ENCODE results near the gene MMAB. TPM values are rescaled to one million over a fixed set of nuclear protein-coding genes. Genes with fewer than 3 reads are reported as not detected.

Gene MMAB
- total RNA-seq, 2 experiments from 2014 or later = 35.4 to 40.9 TPM

GRCh38 chr12:109532721-109533486 lies 40.4 kb downstream of the MMAB start:
- no peak overlapping the region for H3K27ac Mint-ChIP-seq
- no peak for ATAC-seq
- no peak for DNase-seq
- no peak overlapping the region for H3K4me3 Mint-ChIP-seq
- no peaks in the 10 kb centered on the region for H3K27me3 Mint-ChIP-seq
- CTCF ChIA-PET = no interaction called here
- H3K36me3 Mint-ChIP-seq = no peaks in the 10 kb centered on the region
- no peaks in the 10 kb centered on the region for H3K9me3 Mint-ChIP-seq (ENCODE audit: low read depth)
- H3K4me1 Mint-ChIP-seq = no peaks in the 10 kb centered on the region

DNA sequence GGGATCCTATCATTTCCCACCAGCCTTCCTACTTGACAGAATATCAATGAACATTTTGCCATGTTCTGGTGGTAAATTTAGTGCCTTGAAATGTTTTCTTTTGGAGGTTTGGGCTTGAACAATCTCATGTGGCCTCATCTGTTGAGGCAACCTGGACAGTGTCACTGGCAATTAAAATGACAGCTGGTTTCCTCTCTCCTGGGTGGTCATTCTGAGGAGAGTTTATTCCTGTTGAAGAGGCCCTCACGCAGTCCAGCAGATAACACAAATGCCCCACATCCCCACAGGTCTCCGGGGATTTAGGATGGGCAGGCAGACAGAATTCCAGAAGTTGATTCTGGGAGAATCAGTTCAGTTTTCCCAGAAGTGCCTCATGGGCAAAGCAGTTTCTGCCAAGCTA lies 41.9 kb downstream of the MMAB start:
- H3K27ac Mint-ChIP-seq = no peak overlapping the region

GRCh38 chr12:109529691-109530640 lies 43.3 kb downstream of the MMAB start:
- CTCF ChIA-PET = interaction anchor here (1.2 to 1.6 kb wide), 2 partner anchors 11 to 67 kb away, joined by 3 read pairs; no protein-coding TSS in a partner anchor
- ATAC-seq = no peak

More for the DNA sequence above, 41.9 kb downstream of the MMAB start:
- Mint-ChIP-seq H3K27me3 (no peaks in the 10 kb centered on the region), H3K4me1 (no peaks in the 10 kb centered on the region), H3K36me3 (no peaks in the 10 kb centered on the region), H3K9me3 (ENCODE audit: low read depth) (no peaks in the 10 kb centered on the region), H3K4me3 (no peak overlapping the region)
- ATAC-seq (no peak), DNase-seq (no peak)
- CTCF ChIA-PET = no interaction called here

DNA sequence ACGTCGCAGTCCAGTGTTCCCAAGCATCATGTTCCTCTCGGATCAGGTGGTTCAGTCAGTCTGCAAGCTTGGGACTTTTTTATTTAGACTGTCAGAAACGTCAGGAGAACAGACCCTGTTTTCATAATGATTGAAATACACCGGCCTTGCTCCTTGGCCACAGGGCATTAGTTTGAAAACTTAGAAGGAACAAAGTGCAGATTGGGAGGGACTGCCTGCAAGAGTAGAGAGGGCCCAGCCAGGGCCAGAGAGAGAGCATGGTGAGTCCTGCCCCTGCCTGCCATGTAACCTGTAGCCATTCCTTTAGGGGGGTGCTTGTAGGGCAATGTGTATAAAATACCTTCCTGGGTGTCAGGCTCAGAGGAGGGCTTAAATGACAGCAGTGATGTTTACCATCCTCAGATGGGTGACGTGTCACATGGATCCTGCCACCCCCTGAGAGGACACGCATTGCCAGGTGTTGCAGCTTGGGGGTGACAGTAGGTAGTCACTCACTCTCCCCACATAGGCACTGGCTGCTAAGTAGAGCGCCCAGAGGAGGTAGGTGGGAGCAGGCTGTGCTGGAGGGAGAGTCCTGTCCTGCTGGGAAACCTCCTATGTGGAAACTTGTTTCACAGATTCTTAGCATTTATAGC lies 45.7 kb downstream of the MMAB start:
- Mint-ChIP-seq H3K4me1 (no peaks in the 10 kb centered on the region), H3K27me3 (no peaks in the 10 kb centered on the region), H3K9me3 (ENCODE audit: low read depth) (no peaks in the 10 kb centered on the region), H3K27ac (no peak overlapping the region), H3K4me3 (no peak overlapping the region), H3K36me3 (no peaks in the 10 kb centered on the region)
- CTCF ChIA-PET = no interaction called here
- no peak for ATAC-seq
- no peak for DNase-seq

More at GRCh38 chr12:109529691-109530640, 43.3 kb downstream of the MMAB start:
- no peaks in the 10 kb centered on the region for H3K9me3 Mint-ChIP-seq (ENCODE audit: low read depth)
- no peak overlapping the region for H3K27ac Mint-ChIP-seq
- H3K27me3 Mint-ChIP-seq = no peaks in the 10 kb centered on the region
- H3K4me3 Mint-ChIP-seq = no peak overlapping the region
- no peaks in the 10 kb centered on the region for H3K4me1 Mint-ChIP-seq
- no peaks in the 10 kb centered on the region for H3K36me3 Mint-ChIP-seq
- no peak for DNase-seq

DNA sequence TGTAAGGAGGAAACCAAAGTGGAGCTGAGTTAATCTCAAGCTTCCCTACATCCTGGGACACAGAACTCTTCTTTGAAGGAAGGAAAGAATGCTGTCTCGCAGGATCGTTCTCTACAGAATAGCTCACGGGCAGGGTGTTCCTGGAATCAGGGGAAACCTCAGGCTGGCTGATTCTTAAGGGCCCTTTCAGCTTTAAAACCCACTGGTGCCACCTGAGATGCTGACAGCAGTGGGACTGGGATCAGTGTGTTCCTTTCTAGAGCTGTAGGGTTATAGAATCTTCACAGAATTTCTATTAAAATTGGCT lies 48.1 kb downstream of the MMAB start:
- CTCF ChIA-PET = interaction anchor here (1.5 kb wide), 1 partner anchor 189 kb away, joined by 3 read pairs; no protein-coding TSS in a partner anchor
- H3K36me3 Mint-ChIP-seq = peaks cover 2% of the 10 kb centered on the region
- H3K9me3 Mint-ChIP-seq (ENCODE audit: low read depth) = no peaks in the 10 kb centered on the region
- ATAC-seq (no peak), DNase-seq (no peak)
- H3K4me3 Mint-ChIP-seq = no peak overlapping the region
- no peak overlapping the region for H3K27ac Mint-ChIP-seq
- no peaks in the 10 kb centered on the region for H3K27me3 Mint-ChIP-seq
- no peaks in the 10 kb centered on the region for H3K4me1 Mint-ChIP-seq

- Mint-ChIP-seq H3K4me1 (no peaks in the 10 kb centered on the region), H3K4me3 (no peak overlapping the region), H3K9me3 (ENCODE audit: low read depth) (no peaks in the 10 kb centered on the region), H3K27me3 (no peaks in the 10 kb centered on the region), H3K27ac (no peak overlapping the region), H3K36me3 (peaks cover 2% of the 10 kb centered on the region)
- ATAC-seq = no peak
- DNase-seq = no peak
- CTCF ChIA-PET = interaction anchor here (0.9 to 1.5 kb wide), 3 partner anchors 28 to 190 kb away, joined by 3 to 4 read pairs (median 3); no protein-coding TSS in a partner anchor
These were observed 48.6 kb downstream of the MMAB start for GRCh38 chr12:109524466-109525278.

DNA sequence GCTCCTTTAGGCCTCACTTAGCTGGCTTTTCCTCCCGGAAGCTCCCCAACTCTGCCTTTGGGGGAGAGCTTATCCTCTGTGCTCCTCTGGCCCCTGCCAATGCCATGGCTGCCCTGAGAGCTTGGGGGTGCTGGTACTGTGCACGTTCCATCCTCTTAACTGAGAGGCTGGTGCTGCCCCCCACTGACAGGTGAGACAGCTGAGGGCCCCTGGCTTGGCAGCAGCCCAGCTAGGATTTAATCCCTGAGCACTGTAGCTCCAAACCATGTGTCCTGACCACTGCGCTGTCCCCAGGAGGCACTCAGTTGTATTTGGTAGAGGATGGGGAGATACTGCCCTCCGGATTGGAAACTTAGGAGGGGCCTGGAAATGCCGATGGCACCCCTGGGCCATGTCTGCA lies 49.8 kb downstream of the MMAB start:
- no peak overlapping the region for H3K27ac Mint-ChIP-seq
- DNase-seq (no peak), ATAC-seq (no peak)
- CTCF ChIA-PET = interaction anchor here (0.9 to 1.5 kb wide), 2 partner anchors 29 to 74 kb away, joined by 3 to 4 read pairs; no protein-coding TSS in a partner anchor
- H3K4me1 Mint-ChIP-seq = peaks cover 2% of the 10 kb centered on the region
- peaks cover 6% of the 10 kb centered on the region for H3K36me3 Mint-ChIP-seq
- no peaks in the 10 kb centered on the region for H3K9me3 Mint-ChIP-seq (ENCODE audit: low read depth)
- H3K4me3 Mint-ChIP-seq = no peak overlapping the region
- no peaks in the 10 kb centered on the region for H3K27me3 Mint-ChIP-seq

DNA sequence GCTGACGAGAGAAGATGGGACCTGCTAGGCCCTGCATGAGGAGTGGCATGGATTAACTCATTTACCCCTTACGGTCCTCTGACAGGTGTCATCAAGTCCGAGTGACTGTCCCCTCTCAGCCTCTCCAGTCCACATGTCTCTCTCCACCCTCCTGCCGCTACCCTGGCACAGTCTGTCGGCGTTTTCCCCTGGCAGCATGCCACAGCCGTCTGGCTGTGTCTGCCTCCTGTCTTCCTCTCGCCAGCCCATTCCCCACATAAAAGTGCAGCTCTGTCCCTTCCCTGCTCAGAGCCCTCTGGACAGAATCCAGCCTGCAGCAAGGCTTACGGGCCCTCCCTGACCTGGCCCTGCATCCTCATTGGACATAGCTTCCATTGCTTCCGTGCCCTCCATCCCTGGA lies 50.2 kb downstream of the MMAB start:
- Mint-ChIP-seq H3K36me3 (peaks cover 7% of the 10 kb centered on the region), H3K4me1 (peaks cover 2% of the 10 kb centered on the region), H3K4me3 (no peak overlapping the region), H3K27ac (no peak overlapping the region), H3K9me3 (ENCODE audit: low read depth) (no peaks in the 10 kb centered on the region), H3K27me3 (no peaks in the 10 kb centered on the region)
- ATAC-seq (no peak), DNase-seq (no peak)
- CTCF ChIA-PET = no interaction called here

DNA sequence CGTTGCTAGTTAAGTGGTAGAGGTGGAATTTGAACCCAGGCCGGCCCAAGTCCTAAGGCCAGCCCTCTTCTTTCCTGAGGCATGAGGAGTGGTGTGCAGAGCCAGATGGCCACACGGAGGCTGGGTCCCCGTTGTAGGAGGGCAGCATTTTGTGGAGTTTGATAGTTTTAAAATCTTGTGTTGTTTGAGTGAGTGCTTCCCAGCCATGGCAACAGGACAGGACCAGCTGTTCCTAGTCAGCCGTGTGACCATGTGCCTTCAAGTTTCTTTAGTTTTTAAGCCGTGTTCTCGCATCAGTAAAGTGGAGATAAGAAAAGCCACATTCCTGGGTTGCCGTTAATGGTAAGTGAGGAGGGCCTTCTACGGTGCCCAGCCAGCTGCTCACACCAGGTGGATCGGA lies 51.5 kb downstream of the MMAB start:
- no peaks in the 10 kb centered on the region for H3K9me3 Mint-ChIP-seq (ENCODE audit: low read depth)

DNA sequence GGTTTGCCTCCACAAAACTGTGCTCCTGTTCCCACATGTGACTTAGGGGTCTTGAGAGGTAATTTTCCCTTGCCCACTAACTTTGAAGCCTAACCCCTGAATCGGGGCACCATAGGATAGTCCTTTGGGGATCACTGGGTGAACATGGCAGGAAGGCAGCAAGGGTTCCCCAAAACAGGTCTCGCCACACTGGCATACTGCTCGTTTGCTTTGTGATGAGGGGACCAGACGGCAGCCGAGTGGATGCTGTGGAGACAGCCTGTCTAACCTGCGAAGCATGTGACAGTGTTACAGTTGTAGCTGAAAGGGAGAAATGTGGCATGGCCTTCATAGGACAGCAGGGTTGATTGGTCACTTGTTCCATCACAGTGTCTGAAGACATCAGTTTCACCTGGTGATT lies 53.5 kb downstream of the MMAB start:
- Mint-ChIP-seq H3K9me3 (ENCODE audit: low read depth) (no peaks in the 10 kb centered on the region), H3K27ac (no peak overlapping the region)
- CTCF ChIA-PET = interaction anchor here (0.7 to 6.1 kb wide), 7 partner anchors 11 to 326 kb away, joined by 3 to 47 read pairs (median 5); no protein-coding TSS in a partner anchor

More for the DNA sequence above, 51.5 kb downstream of the MMAB start:
- Mint-ChIP-seq H3K36me3 (peaks cover 12% of the 10 kb centered on the region), H3K4me3 (no peak overlapping the region), H3K27ac (no peak overlapping the region), H3K27me3 (no peaks in the 10 kb centered on the region), H3K4me1 (peaks cover 2% of the 10 kb centered on the region)
- CTCF ChIA-PET = interaction anchor here (1.2 to 6.1 kb wide), 2 partner anchors 76 to 253 kb away, joined by 4 to 47 read pairs; no protein-coding TSS in a partner anchor
- no peak for ATAC-seq
- no peak for DNase-seq

GRCh38 chr12:109518820-109519665 lies 54.3 kb downstream of the MMAB start:
- Mint-ChIP-seq H3K4me3 (no peak overlapping the region), H3K27me3 (no peaks in the 10 kb centered on the region), H3K4me1 (peaks cover 2% of the 10 kb centered on the region), H3K9me3 (ENCODE audit: low read depth) (no peaks in the 10 kb centered on the region), H3K36me3 (peaks cover 12% of the 10 kb centered on the region), H3K27ac (no peak overlapping the region)
- CTCF ChIA-PET = interaction anchor here (0.6 to 6.1 kb wide), 11 partner anchors 11 to 326 kb away, joined by 3 to 47 read pairs (median 4); no protein-coding TSS in a partner anchor
- ATAC-seq (peak; percentile 73), DNase-seq (peak; percentile 69)

More for the DNA sequence above, 53.5 kb downstream of the MMAB start:
- Mint-ChIP-seq H3K27me3 (no peaks in the 10 kb centered on the region), H3K4me3 (no peak overlapping the region), H3K36me3 (peaks cover 12% of the 10 kb centered on the region), H3K4me1 (peaks cover 2% of the 10 kb centered on the region)
- DNase-seq (no peak), ATAC-seq (no peak)

- no peak overlapping the region for H3K27ac Mint-ChIP-seq
- H3K27me3 Mint-ChIP-seq = no peaks in the 10 kb centered on the region
- DNase-seq (no peak), ATAC-seq (no peak)
- peaks cover 12% of the 10 kb centered on the region for H3K36me3 Mint-ChIP-seq
- no peak overlapping the region for H3K4me3 Mint-ChIP-seq
- no peaks in the 10 kb centered on the region for H3K9me3 Mint-ChIP-seq (ENCODE audit: low read depth)
- peaks cover 2% of the 10 kb centered on the region for H3K4me1 Mint-ChIP-seq
- CTCF ChIA-PET = interaction anchor here (0.6 to 6.1 kb wide), 5 partner anchors 16 to 328 kb away, joined by 3 to 47 read pairs (median 4); no protein-coding TSS in a partner anchor
These were observed 55.7 kb downstream of the MMAB start for GRCh38 chr12:109517619-109518018.

Data from activated CD8-positive, alpha-beta memory T cell treated with anti-CD3 and anti-CD28 coated beads, Interleukin-2, amount 10 ng/mL, durations not matched to agents 7 days and 5 days (primary cell).